GM19351 (cell line): ENCODE measurements around the gene SNRNP70.

Source experiments
- ATAC-seq: cut with Tn5 transposase; IDR thresholded peaks from one replicate; pipeline ENCODE4 v1.9.1; 2021; ENCODE audit warnings: mild to moderate bottlenecking, moderate library complexity; ENCODE audit not compliant: unreplicated experiment

Gene SNRNP70

GRCh38 chr19:49097453-49098288 lies 12.4 kb downstream of the SNRNP70 start:
- no peak for ATAC-seq

- ATAC-seq: no peak
Measured at GRCh38 chr19:49098795-49099194, 13.5 kb downstream of the SNRNP70 start.

- ATAC-seq: no peak
Measured at GRCh38 chr19:49101160-49101559, 15.9 kb downstream of the SNRNP70 start.

- no peak for ATAC-seq
Measured at GRCh38 chr19:49102303-49102702, 17.1 kb downstream of the SNRNP70 start.

- ATAC-seq: no peak
Measured at GRCh38 chr19:49103331-49104085, 18.3 kb downstream of the SNRNP70 start.

- ATAC-seq: no peak
Measured at GRCh38 chr19:49104229-49104864, 19.1 kb downstream of the SNRNP70 start.

GRCh38 chr19:49106648-49107135 lies 21.4 kb downstream of the SNRNP70 start:
- ATAC-seq: no peak

GRCh38 chr19:49107625-49108459 lies 22.6 kb downstream of the SNRNP70 start:
- ATAC-seq: no peak

GRCh38 chr19:49109051-49109450 lies 23.8 kb downstream of the SNRNP70 start:
- no peak for ATAC-seq

GRCh38 chr19:49109569-49110233 lies 24.4 kb downstream of the SNRNP70 start:
- ATAC-seq: no peak

- no peak for ATAC-seq
Measured at GRCh38 chr19:49110567-49110966, 25.3 kb downstream of the SNRNP70 start.

GRCh38 chr19:49111218-49111998 lies 26.2 kb downstream of the SNRNP70 start:
- ATAC-seq: no peak

GRCh38 chr19:49113762-49114629 lies 28.7 kb downstream of the SNRNP70 start, which contains the start of gene LIN7B:
LIN7B (plus strand) TSS chr19:49114370; CDS start chr19:49114405, 35 bp downstream.
- ATAC-seq: peak; percentile 62

GRCh38 chr19:49114630-49115363 lies 29.5 kb downstream of the SNRNP70 start:
- ATAC-seq: no peak

GRCh38 chr19:49116544-49116943 lies 31.3 kb downstream of the SNRNP70 start:
- no peak for ATAC-seq

GRCh38 chr19:49117677-49118564 lies 32.7 kb downstream of the SNRNP70 start:
- ATAC-seq: no peak
